Stimulated activated CD4-positive, alpha-beta T cell treated with anti-CD3 and anti-CD28 coated beads, Interleukin-15, amount 100 ng/mL, for 24 hours (primary cell): ENCODE measurements around the gene CCDC30.
"Not testable (repeated sequence)": the region's sequence is repeated elsewhere in the genome, so short reads cannot be mapped to it uniquely, and the experiment has no call there.

Source experiments
- DNase-seq: peaks from one replicate; pipeline ENCODE4 v3.0.0-alpha.2; 2020

Gene CCDC30

DNA sequence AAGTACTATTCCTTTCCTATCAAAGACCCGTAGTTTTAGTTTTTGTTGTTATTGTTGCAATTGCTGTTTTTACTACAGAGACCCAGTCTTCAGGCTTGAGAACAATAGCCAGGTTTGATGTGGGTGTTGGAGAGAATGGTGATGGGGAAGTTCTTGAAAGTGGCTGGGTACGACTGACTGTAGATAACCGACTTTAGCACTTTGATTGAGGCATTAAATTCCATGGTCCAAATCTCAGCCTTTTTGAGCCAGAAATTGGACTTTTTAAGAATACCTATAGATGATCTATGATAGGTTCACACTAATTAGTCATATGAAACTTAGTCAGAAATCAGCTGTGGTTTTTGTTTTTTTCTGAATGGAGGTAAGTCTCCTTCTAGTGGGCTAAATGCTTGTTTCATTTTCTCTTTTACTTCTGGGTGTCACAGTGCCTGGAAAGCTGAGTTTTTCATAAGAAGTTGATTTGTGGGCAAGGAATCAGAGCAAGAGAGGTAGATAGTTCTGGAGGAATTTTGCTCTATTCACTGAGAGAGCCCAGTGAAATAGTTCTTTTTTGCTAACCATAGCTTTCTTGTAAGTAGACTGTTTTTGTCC is 197.9 kb downstream of the CCDC30 start:
- DNase-seq: no peak

DNA sequence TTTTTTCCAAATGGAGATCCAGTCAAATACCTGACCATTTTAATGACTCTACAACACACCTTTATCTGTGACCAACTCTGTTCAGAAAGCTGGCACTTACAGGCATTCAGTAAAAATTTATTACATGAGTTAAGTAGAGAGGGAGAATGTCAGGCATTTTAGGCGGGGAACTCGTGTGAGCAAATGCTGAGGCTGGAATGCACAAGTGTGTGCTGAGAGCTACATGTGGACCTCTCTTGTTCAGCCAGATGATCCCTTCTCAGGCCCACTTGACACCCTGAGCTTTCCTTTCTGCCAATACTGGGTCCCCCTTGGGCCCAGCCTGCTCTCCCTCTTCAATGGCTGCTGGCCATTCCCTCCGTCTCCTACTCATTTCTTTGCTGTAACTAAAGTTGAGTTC is 206.8 kb downstream of the CCDC30 start:
- DNase-seq: no peak

DNA sequence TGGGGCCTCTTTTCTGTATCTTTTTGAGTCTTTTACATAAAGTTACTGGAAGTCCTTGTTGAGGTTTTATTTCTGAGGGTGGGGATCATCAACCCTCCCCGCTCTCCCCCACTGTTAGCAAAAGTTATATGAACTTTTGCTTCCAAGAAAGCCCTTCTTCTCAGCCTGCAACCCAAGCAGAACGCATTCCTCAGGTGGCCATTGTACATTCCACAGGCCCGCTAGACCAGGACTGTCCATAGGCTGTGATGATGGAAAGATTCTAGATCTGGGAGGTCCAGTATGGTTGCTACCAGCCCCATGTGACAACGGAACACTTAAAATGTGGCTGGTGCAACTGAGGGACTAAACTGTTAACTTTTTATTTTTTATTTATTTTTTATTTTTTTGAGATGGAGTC is 207.3 kb downstream of the CCDC30 start:
- no peak for DNase-seq

DNA sequence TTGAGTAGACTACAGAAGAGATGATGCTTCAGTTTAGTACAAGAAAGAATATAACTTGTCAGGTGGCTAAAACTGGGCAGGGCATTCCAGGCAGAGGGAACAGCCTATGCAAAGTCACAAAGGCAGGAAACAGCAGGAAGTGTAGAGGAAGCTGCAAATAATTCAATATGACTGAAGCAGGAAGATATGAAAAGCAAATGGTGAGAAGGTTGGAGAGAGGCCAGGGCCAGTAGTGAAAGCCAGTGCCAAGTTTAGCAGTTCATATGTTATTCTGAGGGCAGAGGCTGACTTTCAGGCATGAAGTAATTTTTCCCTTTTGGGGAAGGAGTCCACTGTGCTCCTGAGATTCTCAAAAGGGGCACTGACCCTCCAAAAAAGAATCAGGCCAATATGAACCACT is 211.1 kb downstream of the CCDC30 start:
- DNase-seq: no peak

DNA sequence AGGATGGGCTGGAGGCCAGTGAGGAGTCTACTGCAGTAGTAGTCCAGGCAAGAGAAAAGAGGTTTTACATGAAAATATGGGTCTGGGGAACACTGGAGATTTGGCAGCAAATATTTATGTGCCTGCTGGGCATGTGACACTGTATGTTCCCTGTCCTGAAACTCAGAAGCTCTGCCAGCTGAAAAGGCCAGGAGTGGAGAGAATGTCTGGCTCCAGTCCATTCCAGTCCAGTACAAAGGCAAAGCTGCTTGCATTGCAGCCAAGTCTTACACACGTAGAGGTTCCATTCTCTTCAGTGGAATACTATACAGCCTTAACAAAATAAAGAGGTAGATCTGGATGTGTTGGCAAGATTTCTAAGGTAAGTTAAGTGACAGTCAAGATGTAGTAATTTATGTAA is 211.6 kb downstream of the CCDC30 start:
- no peak for DNase-seq

DNA sequence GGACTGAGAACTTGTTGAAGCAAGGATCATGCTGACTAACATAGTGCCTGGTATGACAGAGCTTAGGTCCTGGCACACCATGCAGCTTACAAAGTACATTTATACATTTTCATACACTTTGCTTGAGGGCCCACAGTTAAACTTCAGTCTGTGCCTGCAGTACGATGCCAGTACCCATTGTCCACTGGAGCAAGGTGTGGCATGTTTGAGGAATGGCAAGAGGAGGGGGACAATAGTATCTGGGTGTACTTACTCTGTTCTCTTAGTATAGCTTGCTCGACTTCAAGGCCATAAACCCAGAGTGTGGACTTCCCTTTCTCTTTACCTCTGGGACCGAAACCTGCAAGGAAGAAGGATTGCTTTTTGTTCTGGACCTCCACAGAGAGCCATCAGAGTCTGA is 212.4 kb downstream of the CCDC30 start:
- no peak for DNase-seq

DNA sequence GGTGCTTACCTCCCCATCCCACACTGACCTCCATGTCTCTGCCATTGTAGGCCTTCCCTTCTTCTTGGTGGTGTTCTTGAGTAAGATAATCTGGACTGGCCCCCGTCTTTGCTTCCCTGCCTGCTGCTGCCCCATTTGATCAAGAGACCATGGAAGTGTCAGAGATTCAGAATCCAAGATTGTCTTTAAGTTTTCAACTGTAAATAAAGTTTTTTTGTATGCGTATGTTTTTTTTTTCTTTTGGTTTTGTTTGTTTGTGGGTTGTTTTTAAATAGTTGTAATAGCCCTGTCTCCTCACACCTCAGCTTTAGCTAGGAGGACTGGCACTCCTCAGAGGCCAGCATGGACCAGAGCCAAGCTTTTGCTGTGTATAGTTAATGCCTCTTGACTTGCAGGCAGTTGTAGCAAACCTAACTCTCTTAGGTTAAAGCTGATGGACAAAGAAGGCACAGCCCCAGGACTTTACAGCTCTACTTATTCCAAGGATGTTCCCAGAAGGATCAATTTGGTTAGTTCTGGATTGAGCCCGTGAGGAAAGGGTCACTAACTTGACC is 213.5 kb downstream of the CCDC30 start:
- no peak for DNase-seq

DNA sequence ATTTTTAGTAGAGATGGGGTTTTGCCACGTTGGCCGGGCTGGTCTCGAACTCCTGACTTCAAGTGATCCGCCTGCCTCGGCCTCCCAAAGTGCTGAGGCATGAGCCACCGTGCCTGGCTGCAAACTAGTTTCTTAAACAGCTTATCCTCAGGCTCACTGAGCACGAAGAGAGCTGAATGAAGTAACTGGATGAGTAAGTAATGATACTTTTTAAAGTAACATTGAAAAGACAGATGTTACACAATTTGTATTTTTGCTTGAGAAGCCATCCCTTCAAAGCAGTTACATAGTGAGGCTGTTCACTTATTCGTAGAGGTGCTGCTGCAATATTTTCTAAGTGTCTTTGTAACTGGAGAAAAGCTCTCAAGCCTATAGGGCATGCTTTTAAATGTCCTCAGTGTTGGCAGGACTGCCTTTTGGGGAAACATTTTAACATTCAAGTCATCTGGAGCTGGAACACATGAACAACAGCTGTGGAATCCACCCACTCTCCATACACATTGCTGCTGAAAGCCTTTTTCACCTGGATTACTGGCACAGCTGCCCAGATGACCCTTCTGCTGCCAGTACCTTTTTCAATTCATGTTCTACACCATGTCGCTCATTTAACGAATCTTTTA is 216.4 kb downstream of the CCDC30 start:
- no peak for DNase-seq

DNA sequence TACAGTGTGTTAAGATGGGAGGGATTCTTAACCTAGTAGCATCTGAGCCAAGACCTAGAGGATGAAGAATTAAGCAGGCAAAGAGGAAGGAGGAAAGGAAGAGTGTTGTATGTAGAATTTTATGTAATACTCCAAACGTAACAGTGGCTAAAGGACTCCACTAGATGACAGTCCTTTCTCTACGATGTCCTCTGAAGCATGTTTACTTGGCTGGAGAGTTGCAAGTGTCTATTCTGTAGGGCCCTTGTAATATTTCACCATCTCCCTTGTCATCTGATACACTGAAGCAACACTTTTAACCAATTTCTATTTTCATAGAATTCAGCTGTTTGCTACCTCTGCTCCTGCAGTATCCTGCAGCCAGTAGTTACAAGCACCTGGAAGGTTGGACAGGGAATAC is 217.0 kb downstream of the CCDC30 start:
- no peak for DNase-seq

DNA sequence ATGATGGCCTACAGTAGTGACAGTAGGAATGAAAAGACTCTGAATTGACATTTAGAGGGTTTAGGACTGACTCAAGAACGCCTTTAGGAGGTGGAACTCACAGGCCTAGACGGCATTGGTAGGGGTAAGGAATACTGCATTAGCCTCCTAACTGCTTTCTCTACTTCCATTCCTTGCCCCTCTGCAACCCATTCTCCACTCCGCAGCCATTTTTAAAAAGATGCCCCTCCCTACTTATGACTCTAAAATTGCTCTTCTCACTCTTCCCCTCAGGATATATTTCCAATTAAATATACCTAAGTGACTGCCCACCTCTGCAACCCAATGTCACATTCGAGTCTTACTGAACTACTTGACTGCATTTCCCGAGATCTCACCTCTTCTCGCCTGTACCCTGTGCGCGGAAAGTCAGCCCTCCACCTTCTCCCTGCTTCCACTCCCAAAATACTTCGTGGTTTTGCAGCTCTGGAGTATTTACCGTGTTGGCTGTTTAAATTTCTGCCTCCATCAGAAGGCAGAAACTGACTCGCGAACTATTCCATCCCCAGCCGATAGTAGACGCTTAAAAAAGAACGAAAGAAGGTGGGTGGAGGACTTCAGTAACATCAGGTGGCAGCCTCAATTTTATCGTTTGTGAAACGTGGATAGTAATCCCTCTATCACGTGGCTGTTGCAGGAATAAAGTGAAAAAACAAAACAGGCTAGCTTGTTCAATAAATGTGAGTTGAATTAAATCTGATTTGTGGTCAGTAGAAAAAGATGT is 218.0 kb downstream of the CCDC30 start:
- DNase-seq: peak; percentile 22

DNA sequence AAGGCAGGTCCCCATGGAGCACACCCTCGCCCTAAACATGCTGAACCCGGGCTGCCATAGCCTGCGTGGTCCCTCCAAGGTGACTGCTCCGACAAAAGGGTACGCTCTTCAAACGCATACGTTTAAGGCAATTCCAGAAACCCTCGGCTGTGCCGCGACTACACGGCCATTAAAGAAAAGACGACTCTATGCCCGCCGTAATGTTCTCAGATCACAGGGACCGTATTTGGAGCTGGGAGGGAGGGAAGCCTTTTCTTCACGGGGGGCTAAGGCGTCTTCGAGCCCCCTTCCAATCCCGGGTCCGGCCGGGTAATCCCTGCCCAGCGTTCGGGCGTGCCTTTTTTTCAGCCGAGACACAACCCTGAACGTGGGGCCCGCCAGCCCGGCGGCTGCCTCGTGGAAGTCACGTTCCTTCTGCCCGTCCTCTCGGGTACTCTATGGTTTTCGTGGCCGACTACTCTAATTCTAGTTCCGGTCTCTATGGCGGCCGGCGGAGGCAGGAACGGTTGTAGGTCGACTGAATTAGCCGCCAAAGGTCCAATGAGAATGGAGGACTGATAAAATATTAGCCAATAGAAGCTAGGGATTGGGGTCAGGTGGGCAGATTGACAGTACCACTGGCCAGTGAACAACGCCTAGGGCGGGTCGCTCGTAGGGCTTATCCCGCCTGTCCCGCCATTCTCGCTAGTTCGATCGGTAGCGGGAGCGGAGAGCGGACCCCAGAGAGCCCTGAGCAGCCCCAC is 218.8 kb downstream of the CCDC30 start, which contains the start of gene YBX1:
Gene YBX1 (plus strand): TSS at position 678 of the 743 bp plus-strand sequence. CDS start 148 bp downstream, outside the sequence.
- DNase-seq: peak; percentile 95

DNA sequence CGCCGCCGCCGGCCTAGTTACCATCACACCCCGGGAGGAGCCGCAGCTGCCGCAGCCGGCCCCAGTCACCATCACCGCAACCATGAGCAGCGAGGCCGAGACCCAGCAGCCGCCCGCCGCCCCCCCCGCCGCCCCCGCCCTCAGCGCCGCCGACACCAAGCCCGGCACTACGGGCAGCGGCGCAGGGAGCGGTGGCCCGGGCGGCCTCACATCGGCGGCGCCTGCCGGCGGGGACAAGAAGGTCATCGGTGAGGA is 219.3 kb downstream of the CCDC30 start:
- DNase-seq: not testable (repeated sequence)

DNA sequence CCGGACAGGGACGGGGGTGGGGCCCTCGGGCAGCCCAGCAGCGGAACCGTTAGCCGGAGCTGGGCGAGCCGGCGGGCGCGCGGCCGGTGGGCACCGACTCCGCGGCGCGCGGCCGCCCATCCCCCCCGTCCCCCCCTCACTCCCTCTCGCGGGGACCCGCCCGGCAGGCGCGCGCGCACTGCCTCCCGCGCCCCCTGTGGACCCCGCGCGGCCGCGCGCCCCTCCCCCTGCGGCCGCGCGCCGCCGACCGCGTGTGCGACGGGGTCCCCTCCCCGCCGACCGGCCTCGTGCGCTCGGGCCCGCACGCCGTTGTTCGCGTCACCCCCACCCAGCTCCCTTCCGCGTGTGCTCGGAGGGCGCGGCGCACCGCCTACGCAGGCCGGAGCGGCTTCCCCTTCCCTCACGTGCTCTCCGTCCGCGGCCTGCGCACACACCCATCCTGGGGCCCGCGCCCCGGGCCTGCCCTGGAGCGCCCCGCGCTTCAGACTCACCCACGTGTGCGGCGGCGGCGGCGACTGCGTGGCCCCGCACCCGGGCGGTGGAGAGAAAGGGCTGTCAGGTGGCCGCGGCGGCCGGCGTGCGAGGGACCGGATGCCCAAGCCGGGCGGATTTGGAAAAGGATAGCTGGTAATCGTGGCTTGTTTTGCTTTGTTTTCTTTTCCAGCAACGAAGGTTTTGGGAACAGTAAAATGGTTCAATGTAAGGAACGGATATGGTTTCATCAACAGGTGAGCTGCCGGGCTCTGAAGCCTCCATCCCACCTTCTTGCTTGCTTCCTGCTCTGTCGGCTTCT is 219.8 kb downstream of the CCDC30 start:
- DNase-seq: peak; percentile 78

DNA sequence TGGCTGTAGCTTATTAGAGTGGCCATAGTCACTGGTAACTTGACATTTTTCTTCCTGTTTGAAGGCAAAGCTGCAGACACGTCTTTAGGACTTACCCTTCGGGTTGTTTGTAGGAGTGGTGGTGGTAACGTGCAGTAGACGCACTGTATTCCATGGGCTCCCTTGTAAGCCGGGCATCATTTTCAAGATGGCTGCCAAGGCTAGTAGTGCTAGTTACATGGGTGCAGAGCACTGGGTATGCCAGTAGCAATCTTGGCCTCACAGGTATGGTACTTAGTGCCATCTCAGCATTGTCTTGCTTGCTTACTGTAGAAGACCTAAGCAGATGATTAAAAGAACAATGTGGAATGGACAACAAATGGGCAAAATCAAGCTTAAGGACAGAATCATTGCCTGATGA is 221.1 kb downstream of the CCDC30 start:
- DNase-seq: peak; percentile 42

DNA sequence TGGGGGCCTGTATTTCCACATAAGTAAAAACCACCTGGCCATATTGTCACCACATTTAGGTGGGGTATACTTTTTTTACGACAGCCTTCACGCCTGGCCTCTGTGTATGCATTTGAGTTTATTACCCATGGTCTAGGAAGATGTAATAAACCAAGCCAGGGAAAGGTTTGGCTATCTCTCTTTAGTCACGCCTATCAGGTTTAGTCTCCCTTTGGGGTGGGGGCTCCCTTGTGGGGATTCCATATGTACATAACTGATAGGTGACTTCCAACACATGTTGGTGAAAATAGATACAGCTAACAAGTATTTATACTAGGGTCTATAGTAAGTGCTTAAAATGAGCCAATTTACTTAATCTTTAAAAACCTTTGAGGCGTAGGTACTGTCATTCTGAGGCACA is 223.3 kb downstream of the CCDC30 start:
- no peak for DNase-seq

DNA sequence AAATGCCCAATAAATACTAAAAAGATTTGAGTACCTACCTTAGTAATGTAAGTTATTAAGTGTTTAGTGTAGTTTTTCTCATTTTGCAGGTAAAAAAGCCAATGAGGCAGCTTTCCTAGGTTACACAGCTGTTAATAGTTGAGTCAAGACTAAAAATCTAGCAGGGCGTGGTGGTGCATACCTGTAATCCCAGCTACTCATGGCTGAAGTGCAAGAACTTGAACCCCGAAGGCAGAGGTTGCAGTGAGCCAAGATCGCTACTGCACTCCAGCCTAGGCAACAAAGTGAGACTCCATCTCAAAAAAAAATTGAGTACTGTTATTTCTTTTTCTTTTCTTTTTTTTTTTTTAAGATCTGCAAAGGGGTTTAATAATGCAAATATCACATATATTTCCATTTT is 226.8 kb downstream of the CCDC30 start:
- no peak for DNase-seq

DNA sequence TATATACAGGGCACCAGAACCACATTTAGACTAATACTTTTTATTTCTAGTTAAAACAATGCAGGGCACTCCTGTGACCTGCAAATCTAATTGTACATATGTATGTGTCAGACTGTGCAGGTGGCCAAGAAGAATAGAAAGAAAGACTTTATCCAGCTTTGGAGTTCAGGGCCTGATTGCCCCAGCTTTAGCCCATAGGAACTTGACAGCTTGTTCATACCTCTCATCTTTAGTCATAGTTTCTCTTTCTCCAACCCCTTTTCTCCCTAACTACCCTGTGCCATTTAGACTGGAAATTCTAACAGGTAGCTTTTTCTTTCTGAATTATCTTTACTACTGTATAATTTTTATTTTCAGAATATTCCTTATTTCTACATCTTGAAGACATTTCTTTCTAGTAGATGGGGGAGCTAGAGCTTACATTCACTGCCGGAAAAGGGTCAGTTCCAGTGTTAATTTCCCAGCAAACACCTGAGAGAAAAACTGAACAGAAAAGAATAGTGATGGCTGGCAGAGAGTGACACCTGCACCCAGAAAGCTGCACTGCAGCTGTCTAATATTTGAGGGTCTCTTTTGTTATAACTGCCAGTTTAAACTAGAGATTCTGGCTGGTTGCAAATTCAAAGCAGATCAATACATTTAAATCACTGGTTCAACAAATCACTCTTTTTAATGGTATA is 227.5 kb downstream of the CCDC30 start:
- peak; percentile 30 for DNase-seq

DNA sequence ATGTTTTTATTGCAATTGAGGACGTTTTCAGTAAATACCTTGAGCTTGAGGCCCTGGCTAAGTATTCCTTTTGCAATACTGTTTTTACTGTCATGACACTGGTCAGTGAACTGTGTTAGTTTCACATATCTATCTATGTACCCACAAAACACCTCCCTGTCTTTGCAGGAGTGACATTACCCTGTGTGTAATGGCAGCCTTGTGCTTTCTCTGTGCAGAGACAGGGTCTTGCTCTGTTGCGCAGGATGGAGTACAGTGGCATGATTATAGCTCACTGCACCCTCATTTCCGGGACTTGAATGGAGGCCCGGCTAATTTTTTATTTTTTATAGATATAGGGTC is 228.0 kb downstream of the CCDC30 start:
- DNase-seq: no peak

DNA sequence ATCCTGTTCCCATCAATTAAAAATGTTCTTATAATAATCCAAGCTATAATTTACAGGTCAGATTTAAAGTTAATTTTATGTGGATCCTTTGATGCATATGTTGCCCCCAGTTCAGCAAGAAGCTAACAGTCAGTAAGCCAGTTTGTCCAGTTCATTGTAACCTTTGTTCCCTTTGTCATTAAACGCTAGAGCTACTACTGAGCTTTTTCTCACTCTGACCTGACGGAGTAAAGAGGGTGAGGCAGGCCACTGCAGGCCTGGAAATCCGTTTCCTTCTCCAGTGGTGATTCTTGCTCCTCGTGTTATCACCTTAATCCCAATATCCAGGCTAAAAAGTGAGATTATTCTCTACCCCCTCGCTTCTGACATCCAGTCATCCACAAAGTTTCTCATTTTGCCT is 229.4 kb downstream of the CCDC30 start:
- no peak for DNase-seq

DNA sequence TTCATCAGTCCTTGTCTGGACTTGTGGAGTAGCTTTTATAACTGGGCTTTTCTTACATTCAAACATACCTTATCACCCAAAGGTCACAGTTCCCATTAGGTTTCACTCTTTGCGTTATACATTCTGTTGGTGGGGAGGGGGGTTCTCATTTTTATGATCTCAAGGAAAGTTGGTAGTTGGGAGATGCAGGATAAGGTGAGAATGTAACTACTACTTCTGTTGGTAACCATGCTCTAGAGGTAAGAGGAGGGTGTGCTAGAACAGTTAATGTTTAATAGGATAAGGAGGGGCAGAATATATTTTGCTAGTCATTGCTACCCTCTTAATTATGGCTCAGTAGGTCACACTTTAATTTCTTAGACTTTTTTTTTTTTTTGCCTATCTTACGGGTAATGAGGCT is 229.8 kb downstream of the CCDC30 start:
- no peak for DNase-seq

DNA sequence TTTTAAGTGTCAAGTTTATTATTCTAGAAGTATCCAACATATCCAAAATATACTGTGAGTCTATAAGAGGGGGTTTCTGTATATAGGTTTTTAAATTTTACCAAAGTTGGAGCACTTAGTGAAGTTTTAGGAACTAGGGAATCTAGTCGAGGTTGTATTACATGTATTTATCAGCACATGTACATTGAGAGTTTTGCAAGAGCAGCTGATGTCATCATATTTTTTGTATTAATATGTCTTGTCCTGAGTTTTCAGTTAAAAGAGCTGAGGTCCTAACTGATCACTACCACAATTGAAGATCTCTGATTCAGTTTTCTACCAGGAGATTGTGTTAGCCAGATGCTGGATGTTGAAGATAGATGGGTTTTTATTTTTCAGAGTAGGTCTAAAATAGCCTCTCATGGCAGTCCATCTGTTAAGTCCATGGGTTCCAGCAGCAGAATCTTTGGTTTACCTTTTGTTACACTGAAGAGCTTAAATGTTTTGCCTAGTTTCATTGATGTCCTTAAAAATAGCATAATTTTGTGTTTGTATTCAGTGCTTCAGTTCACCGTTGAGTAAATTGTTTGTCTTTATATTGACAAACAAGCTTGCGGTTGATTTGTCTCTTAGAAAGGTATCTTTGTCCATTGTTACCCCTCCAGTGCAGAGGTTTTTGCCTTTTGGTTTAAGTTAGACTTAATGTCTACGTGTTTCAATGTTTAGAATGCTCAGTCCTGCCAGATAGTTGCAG is 235.2 kb downstream of the CCDC30 start:
- DNase-seq: no peak

DNA sequence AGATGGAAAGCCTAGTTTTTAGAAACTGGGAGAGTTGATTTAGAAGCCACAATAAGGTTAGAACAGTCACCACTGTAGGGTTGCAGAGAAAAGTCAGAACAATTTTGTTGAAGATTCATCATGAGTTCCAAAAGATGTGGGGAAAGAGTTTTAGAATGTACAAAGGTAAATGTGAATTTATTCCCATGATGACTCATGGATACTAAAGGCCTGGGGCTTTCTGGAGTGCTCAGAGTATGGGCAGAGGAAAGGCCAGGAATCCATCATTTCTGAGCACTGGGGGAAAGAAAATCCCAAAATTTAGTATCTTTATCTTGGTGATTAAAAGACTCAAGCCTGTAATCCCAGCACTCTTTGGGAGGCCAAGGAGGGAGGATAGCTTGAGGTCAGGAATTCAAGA is 236.9 kb downstream of the CCDC30 start:
- no peak for DNase-seq
